H9 (cell line): ENCODE measurements around the gene ALOX5AP. TPM values are rescaled to one million over a fixed set of nuclear protein-coding genes. Genes with fewer than 3 reads are reported as not detected.

ENCODE experiments used
- DNase-seq: peaks from one replicate; pipeline ENCODE4 v3.0.0-alpha.2; 2017
- H2AFZ ChIP-seq: one replicate; pipeline ENCODE4 v1.6.1; 2013; ENCODE audit warnings: mild to moderate bottlenecking, low read length, control low read depth, moderate library complexity
- H2AK5ac ChIP-seq: 2 replicates; pipeline ENCODE4 v1.6.1; 2013; ENCODE audit warnings: low read length, control low read depth, mixed read lengths; ENCODE audit not compliant: insufficient read length
- H2BK120ac ChIP-seq: one replicate; pipeline ENCODE4 v1.6.1; 2013; ENCODE audit warnings: low read depth, mild to moderate bottlenecking, low read length, control low read depth, inconsistent platforms; ENCODE audit not compliant: poor library complexity, severe bottlenecking
- H2BK12ac ChIP-seq: 2 replicates; pipeline ENCODE4 v1.6.1; 2013; ENCODE audit warnings: low read length, control low read depth, mixed read lengths, low read depth; ENCODE audit not compliant: insufficient read length
- H2BK15ac ChIP-seq: 2 replicates; pipeline ENCODE4 v1.6.1; 2013; ENCODE audit warnings: low read depth, low read length, control low read depth
- H2BK20ac ChIP-seq: one replicate; pipeline ENCODE4 v1.6.1; 2013; ENCODE audit warnings: low read depth, mild to moderate bottlenecking, low read length, control low read depth, inconsistent platforms; ENCODE audit not compliant: poor library complexity, severe bottlenecking
- H2BK5ac ChIP-seq: 2 replicates; pipeline ENCODE4 v1.6.1; 2013; ENCODE audit warnings: low read length, control low read depth, mixed read lengths; ENCODE audit not compliant: insufficient read length
- H3K14ac ChIP-seq: 2 replicates; pipeline ENCODE4 v1.6.1; 2013; ENCODE audit warnings: low read length, control low read depth; ENCODE audit not compliant: insufficient read depth
- H3K18ac ChIP-seq: 2 replicates; pipeline ENCODE4 v1.6.1; 2013; ENCODE audit warnings: low read depth, mild to moderate bottlenecking, mixed read lengths, low read length, control low read depth; ENCODE audit not compliant: insufficient read length
- H3K23ac ChIP-seq: 2 replicates; pipeline ENCODE4 v1.6.1; 2013; ENCODE audit warnings: low read length, control low read depth, mixed read lengths, low read depth; ENCODE audit not compliant: insufficient read length
- H3K23me2 ChIP-seq: 2 replicates; pipeline ENCODE4 v1.6.1; 2013; ENCODE audit warnings: low read depth, mild to moderate bottlenecking, mixed read lengths, low read length, control low read depth; ENCODE audit not compliant: insufficient read length, poor library complexity, severe bottlenecking
- H3K27ac ChIP-seq: 2 replicates; pipeline ENCODE4 v1.5.1; 2013; ENCODE audit warnings: low read length, control low read depth, mixed read lengths, low read depth; ENCODE audit not compliant: insufficient read length
- H3K27me3 ChIP-seq: 2 replicates; pipeline ENCODE4 v1.6.1; 2013; ENCODE audit warnings: low read length, control low read depth, inconsistent platforms; ENCODE audit not compliant: insufficient read depth
- H3K4ac ChIP-seq: 2 replicates; pipeline ENCODE4 v1.6.1; 2013; ENCODE audit warnings: low read depth, mild to moderate bottlenecking, control low read depth, inconsistent platforms, low read length, moderate library complexity
- H3K4me1 ChIP-seq: 2 replicates; pipeline ENCODE4 v1.6.1; 2013; ENCODE audit warnings: low read length, control low read depth, inconsistent platforms; ENCODE audit not compliant: insufficient read depth
- H3K4me2 ChIP-seq: 2 replicates; pipeline ENCODE4 v1.6.1; 2013; ENCODE audit warnings: low read length, control low read depth, mixed read lengths; ENCODE audit not compliant: insufficient read length, insufficient read depth
- H3K56ac ChIP-seq: 2 replicates; pipeline ENCODE4 v1.6.1; 2013; ENCODE audit warnings: low read depth, mild to moderate bottlenecking, mixed read lengths, low read length, control low read depth; ENCODE audit not compliant: insufficient read length
- H3K79me1 ChIP-seq: 2 replicates; pipeline ENCODE4 v1.6.1; 2013; ENCODE audit warnings: low read depth, mild to moderate bottlenecking, moderate library complexity, low read length, control low read depth, inconsistent platforms; ENCODE audit not compliant: insufficient read depth, poor library complexity, severe bottlenecking
- H3K79me2 ChIP-seq: 2 replicates; pipeline ENCODE4 v1.6.1; 2013; ENCODE audit warnings: low read length, control low read depth, inconsistent platforms; ENCODE audit not compliant: insufficient read depth
- H3K9ac ChIP-seq: 2 replicates; pipeline ENCODE4 v1.6.1; 2013; ENCODE audit warnings: low read length, control low read depth, mixed read lengths; ENCODE audit not compliant: insufficient read length; ENCODE audit errors: extremely low read depth
- H3K9me3 ChIP-seq: one replicate; pipeline ENCODE4 v1.6.1; 2013; ENCODE audit warnings: low read depth, low read length, inconsistent platforms; ENCODE audit not compliant: control insufficient read depth
- H3T11ph ChIP-seq: one replicate; pipeline ENCODE4 v1.6.1; 2013; ENCODE audit warnings: mild to moderate bottlenecking, low read length, control low read depth, inconsistent platforms
- H4K20me1 ChIP-seq: one replicate; pipeline ENCODE4 v1.6.1; 2013; ENCODE audit not compliant: control insufficient read depth, insufficient read length, insufficient read depth
- H4K5ac ChIP-seq: 2 replicates; pipeline ENCODE4 v1.6.1; 2013; ENCODE audit warnings: low read depth, mild to moderate bottlenecking, mixed read lengths, low read length, control low read depth; ENCODE audit not compliant: insufficient read length
- H4K8ac ChIP-seq: replicated peaks from 2 replicates; pipeline ENCODE4 v1.6.1; 2013; ENCODE audit warnings: low read length, control low read depth, mixed read lengths, low read depth; ENCODE audit not compliant: insufficient read length
- H4K91ac ChIP-seq: 2 replicates; pipeline ENCODE4 v1.6.1; 2013; ENCODE audit warnings: low read depth, mild to moderate bottlenecking, moderate library complexity, mixed read lengths, low read length, control low read depth; ENCODE audit not compliant: insufficient read length
- H3K27ac Mint-ChIP-seq, 3 experiments: 2 replicates in 2 of 3; 3 replicates in 1 of 3; pipeline ENCODE4 v1.8.0; 2020 to 2021; ENCODE audit warnings: mixed read lengths in 3 of 3, mild to moderate bottlenecking in 1 of 3, moderate library complexity in 1 of 3
- H3K27me3 Mint-ChIP-seq: 2 replicates; pipeline ENCODE4 v1.8.0; 2021; ENCODE audit warnings: low read depth, mild to moderate bottlenecking, moderate library complexity, mixed read lengths
- H3K36me3 Mint-ChIP-seq, 3 experiments: 2 replicates in 2 of 3; 3 replicates in 1 of 3; pipeline ENCODE4 v1.8.0; 2020 to 2021; ENCODE audit warnings: low read depth in 3 of 3, mixed read lengths in 3 of 3; ENCODE audit not compliant: insufficient read depth in 1 of 3
- H3K4me1 Mint-ChIP-seq, 2 experiments: 2 replicates each; pipeline ENCODE4 v1.8.0; 2020; ENCODE audit warnings: mixed read lengths in 2 of 2
- H3K4me3 Mint-ChIP-seq, 2 experiments: 2 replicates in 1 of 2; 3 replicates in 1 of 2; pipeline ENCODE4 v1.8.0; 2020 to 2021; ENCODE audit warnings: mild to moderate bottlenecking in 2 of 2, mixed read lengths in 2 of 2, moderate library complexity in 1 of 2
- H3K9me3 Mint-ChIP-seq, 2 experiments: 2 replicates in 1 of 2; 3 replicates in 1 of 2; pipeline ENCODE4 v1.8.0; 2020; ENCODE audit warnings: mild to moderate bottlenecking in 2 of 2, mixed read lengths in 2 of 2, moderate library complexity in 1 of 2
- WGBS: extraction: QIAGEN DNeasy Blood & Tissue Kit; methylation state at CpG from one replicate; pipeline ENCODE4 v1.1.7; 2013; ENCODE audit warnings: missing lambda C conversion rate, low lambda C conversion rate, mixed read lengths; ENCODE audit not compliant: insufficient read length; ENCODE audit errors: extremely low coverage; 5-methylcytosine and 5-hydroxymethylcytosine counted together
- total RNA-seq: library from RNA; stranded (reverse); gene quantifications from 2 replicates; pipeline ENCODE4 v1.2.1, GENCODE V29; 2021
- TF ChIP-seq, protein P1 (sequence below): fragments of 200-600 bp; sonication (generic); conservative IDR thresholded peaks from 3 replicates; pipeline ENCODE4 v1.8.0; 2021; ENCODE audit warnings: antibody characterized with exemption, mild to moderate bottlenecking

ALOX5AP gene
- total RNA-seq, 1 experiment from 2014 or later: not detected

DNA sequence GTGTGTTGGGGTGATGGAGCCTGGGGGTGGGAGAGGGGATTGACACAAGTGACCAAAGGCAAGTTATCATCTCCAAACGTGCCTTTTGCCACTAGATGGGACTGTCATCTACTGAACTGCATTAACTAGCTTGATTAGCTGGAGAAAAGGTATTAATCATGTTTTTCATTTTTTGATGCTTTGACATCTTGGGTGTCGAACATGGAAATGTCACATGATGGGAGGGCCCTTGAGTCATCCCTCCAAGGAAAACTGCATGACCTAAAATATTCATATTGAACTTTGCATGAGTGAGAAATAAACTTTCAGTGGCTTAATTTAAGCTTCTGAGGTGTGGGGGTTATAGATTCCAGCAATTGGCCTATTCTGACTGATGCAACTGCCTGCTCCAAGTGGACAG is 73.3 kb downstream of the ALOX5AP start:
- no peaks in the 10 kb centered on the region; a peak in 1 of 5 replicates for H3K9me3 Mint-ChIP-seq
- no peak overlapping the region for H3K27ac Mint-ChIP-seq
- Histone ChIP-seq H2BK20ac (no peak overlapping the region), H3K56ac (no peak overlapping the region), H4K20me1 (no peaks in the 10 kb centered on the region), H3K4me1 (no peaks in the 10 kb centered on the region), H3K4me2 (no peak overlapping the region), H3K27me3 (no peaks in the 10 kb centered on the region), H3T11ph (no peak overlapping the region), H3K79me1 (no peaks in the 10 kb centered on the region), H3K27ac (no peak overlapping the region), H2AK5ac (no peak overlapping the region), H3K4ac (no peak overlapping the region), H3K23me2 (no peaks in the 10 kb centered on the region), H3K79me2 (no peaks in the 10 kb centered on the region), H2BK5ac (no peak overlapping the region), H3K9me3 (no peaks in the 10 kb centered on the region), H3K18ac (no peak overlapping the region), H2BK12ac (no peak overlapping the region), H4K8ac (no peak overlapping the region), H4K5ac (no peak overlapping the region), H3K23ac (no peak overlapping the region), H4K91ac (no peak overlapping the region), H2BK15ac (no peak overlapping the region), H3K9ac (no peak overlapping the region), H2AFZ (no peak overlapping the region), H3K14ac (no peak overlapping the region), H2BK120ac (no peak overlapping the region)
- DNase-seq: no peak
- no peak overlapping the region for H3K4me3 Mint-ChIP-seq
- WGBS: no CpG with 5 or more reads among the region's 2 CpGs
- TF ChIP-seq, protein P1, sequence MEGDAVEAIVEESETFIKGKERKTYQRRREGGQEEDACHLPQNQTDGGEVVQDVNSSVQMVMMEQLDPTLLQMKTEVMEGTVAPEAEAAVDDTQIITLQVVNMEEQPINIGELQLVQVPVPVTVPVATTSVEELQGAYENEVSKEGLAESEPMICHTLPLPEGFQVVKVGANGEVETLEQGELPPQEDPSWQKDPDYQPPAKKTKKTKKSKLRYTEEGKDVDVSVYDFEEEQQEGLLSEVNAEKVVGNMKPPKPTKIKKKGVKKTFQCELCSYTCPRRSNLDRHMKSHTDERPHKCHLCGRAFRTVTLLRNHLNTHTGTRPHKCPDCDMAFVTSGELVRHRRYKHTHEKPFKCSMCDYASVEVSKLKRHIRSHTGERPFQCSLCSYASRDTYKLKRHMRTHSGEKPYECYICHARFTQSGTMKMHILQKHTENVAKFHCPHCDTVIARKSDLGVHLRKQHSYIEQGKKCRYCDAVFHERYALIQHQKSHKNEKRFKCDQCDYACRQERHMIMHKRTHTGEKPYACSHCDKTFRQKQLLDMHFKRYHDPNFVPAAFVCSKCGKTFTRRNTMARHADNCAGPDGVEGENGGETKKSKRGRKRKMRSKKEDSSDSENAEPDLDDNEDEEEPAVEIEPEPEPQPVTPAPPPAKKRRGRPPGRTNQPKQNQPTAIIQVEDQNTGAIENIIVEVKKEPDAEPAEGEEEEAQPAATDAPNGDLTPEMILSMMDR: no peak
- H3K27me3 Mint-ChIP-seq: peaks cover 7% of the 10 kb centered on the region
- no peaks in the 10 kb centered on the region for H3K4me1 Mint-ChIP-seq
- no peaks in the 10 kb centered on the region for H3K36me3 Mint-ChIP-seq
